Activated CD8-positive, alpha-beta memory T cell treated with anti-CD3 and anti-CD28 coated beads for 1 hour (primary cell): ENCODE measurements around the gene MYCBPAP.

ENCODE experiments used
- DNase-seq, 2 donors: peaks; one replicate each; pipeline ENCODE4 v3.0.0-alpha.2; 2020; ENCODE audit warnings: low read depth in 1 of 2; ENCODE audit errors: extremely low read depth in 1 of 2

Gene MYCBPAP

DNA sequence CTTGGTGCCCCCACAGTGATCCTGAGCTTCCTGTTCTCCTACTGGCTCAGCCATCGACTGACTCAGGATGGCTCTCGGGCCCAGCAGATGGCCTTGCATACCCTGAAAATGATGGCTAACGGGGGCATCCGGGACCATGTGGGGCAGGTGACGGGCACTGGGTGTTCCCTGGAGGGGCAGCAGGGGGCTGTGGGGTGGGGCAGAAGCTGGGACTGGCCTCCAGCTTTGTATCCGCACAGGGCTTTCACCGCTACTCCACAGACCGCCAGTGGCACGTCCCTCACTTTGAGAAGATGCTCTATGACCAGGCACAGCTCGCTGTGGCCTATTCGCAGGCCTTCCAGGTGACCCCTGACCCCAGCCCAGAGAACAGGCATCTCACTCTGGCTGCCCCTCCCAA, 41.7 kb downstream of the MYCBPAP start:
- DNase-seq = no peak

- no peak for DNase-seq
These were observed 42.6 kb downstream of the MYCBPAP start for GRCh38 chr17:50550661-50551432.

DNA sequence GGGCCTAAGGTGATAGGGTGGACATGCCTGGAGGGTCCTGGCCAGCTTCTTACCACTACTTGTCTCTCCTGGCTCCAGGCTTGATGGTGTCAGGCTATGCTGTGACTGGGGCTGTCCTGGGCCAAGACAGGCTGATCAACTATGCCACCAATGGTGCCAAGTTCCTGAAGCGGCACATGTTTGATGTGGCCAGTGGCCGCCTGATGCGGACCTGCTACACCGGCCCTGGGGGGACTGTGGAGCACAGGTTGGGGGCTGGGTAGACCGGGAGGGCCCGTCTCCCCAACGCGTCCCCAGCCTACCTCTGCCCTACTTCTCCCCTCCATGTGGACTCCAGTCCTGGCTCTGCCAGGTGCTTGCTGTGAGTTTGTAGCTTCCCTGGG, 43.2 kb downstream of the MYCBPAP start:
- DNase-seq = no peak

DNA sequence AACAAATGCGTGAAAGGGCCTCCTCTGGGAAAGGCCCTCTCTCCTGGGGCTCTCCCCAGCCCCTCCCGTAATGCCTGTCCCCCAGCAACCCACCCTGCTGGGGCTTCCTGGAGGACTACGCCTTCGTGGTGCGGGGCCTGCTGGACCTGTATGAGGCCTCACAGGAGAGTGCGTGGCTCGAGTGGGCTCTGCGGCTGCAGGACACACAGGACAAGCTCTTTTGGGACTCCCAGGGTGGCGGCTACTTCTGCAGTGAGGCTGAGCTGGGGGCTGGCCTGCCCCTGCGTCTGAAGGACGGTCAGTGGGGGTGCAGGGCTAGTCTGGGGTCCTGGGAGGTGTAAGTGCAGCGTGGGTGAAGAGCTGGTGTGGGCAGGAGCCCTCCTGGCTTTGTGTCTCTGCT, 43.6 kb downstream of the MYCBPAP start:
- DNase-seq = no peak

GRCh38 chr17:50554201-50554600, 46.0 kb downstream of the MYCBPAP start:
- no peak for DNase-seq

- DNase-seq = no peak
These were observed 48.6 kb downstream of the MYCBPAP start for GRCh38 chr17:50556803-50557202.

DNA sequence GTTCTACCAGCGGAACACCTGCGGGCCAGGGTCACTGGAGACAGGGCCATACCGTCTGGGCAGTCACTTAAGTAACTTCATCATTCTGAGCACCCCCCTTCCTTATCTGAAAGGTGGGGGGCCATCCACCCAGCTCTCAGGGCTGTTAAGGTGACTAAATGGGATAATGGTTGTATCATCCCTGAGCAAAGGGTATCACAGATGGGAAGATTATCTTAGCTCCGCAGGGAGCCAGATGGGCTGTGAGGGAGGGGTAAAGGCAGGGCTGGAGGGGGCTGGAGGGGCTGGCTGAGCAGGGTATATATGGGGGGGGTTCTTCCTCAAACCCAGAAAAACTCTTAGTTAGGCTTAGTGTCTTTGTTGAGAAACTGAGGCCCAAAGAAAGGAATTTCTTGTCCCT, 49.4 kb downstream of the MYCBPAP start:
- no peak for DNase-seq

DNA sequence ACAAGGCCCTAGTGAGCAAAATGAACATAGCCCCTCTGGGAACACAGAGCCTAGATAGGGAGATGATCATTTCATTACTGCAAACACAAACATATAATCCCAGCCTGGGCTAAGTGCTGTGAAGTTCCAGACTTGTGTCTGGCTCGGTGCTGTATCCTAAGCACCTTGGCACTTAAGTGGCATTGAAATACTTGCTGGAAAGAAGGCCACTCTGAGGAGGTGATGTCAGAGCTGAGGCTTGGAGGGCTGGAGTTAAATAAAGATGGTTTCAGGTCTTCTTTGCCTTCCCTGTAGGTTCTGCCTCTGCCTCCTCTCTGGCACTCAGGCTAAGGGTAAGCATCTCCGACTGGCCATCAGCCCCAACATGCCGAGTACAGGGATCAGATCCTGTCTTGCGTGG, 49.9 kb downstream of the MYCBPAP start:
- no peak for DNase-seq

- no peak for DNase-seq
These were observed 50.3 kb downstream of the MYCBPAP start for GRCh38 chr17:50558581-50558940.

DNA sequence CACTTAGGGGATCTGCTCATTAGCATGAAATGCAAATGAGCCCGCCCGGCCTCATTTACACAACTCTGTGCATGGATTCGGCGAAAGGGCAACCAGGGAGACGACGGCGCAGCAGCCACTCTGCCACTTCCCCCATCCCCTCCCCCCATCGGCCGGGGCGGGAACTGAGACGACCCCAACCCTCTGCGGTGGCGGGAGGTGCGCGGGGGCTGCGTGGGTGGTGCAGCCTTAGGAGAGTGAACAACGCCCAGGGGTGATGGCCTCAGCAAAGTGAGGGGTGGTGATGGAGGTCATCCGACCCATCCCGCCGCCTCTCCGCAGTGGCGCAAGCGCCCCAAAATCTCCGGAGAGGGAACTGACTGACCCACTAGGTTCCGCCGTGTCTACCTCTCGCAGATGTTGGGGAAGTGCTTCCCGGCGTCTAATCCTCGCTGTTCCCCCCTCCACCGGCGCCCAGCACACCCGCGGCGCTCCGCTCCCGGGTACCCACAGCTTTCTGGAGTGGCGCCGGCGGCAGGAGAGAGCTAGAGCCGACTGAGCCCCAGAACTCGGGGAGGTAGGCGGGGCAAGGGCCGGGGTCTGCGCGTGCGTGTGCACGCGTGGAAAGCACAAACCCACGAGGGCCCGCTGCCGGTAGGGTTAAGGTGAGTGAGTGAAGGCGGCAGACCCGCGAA, 50.8 kb downstream of the MYCBPAP start:
- no peak for DNase-seq

GRCh38 chr17:50559674-50560184, 51.5 kb downstream of the MYCBPAP start:
- no peak for DNase-seq

- peak; percentile 65 to 78 for DNase-seq
These were observed 52.1 kb downstream of the MYCBPAP start, which contains the start of gene CACNA1G for GRCh38 chr17:50560185-50560824. Gene CACNA1G, plus strand, starts transcription at chr17:50560715. Its CDS starts 745 bp downstream, at chr17:50561460.

DNA sequence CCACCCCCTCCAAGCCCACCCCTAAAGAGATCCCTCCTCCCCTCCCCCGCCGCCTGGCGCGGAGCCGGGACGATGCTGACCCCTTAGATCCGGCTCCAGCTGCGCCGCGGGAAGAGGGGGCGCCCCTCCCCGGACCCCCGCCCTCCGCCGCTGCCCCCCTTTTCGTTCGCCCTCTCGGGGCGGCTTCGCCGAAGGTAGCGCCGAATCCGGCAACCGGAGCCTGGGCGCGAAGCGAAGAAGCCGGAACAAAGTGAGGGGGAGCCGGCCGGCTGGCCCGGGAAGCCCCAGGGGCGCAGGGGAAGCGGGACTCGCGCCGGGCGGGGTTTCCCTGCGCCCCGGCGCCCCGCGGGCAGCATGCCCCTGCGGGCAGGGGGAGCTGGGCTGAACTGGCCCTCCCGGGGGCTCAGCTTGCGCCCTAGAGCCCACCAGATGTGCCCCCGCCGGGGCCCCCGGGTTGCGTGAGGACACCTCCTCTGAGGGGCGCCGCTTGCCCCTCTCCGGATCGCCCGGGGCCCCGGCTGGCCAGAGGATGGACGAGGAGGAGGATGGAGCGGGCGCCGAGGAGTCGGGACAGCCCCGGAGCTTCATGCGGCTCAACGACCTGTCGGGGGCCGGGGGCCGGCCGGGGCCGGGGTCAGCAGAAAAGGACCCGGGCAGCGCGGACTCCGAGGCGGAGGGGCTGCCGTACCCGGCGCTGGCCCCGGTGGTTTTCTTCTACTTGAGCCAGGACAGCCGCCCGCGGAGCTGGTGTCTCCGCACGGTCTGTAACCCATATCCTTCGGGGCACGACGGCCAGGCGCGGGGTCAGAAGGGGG, 52.9 kb downstream of the MYCBPAP start:
- DNase-seq = no peak

- DNase-seq = no peak
These were observed 53.5 kb downstream of the MYCBPAP start for GRCh38 chr17:50561746-50562141.

GRCh38 chr17:50562242-50563091, 54.2 kb downstream of the MYCBPAP start:
- DNase-seq = no peak

- no peak for DNase-seq
These were observed 54.9 kb downstream of the MYCBPAP start for GRCh38 chr17:50563092-50563511.

DNA sequence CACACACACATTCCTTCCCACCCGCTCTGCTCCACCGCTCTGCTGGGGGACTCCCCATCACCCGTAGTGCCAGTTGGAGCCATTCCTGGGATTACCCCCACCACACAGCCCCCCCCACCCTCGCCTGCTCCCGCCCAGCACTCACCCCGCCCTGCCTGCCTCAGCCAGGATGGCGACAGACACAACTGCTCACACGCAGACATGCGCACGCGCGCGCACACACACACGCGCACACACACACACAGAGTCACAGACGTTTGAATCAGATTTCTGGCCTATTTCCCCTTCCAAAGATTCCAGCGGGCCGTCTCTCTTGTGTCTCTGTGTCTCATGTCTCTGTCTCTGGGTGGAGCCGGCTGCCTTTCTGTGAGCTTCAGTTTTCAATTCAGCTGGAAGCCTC, 56.7 kb downstream of the MYCBPAP start:
- no peak for DNase-seq

- DNase-seq = no peak
These were observed 57.4 kb downstream of the MYCBPAP start for GRCh38 chr17:50565402-50566350.

DNA sequence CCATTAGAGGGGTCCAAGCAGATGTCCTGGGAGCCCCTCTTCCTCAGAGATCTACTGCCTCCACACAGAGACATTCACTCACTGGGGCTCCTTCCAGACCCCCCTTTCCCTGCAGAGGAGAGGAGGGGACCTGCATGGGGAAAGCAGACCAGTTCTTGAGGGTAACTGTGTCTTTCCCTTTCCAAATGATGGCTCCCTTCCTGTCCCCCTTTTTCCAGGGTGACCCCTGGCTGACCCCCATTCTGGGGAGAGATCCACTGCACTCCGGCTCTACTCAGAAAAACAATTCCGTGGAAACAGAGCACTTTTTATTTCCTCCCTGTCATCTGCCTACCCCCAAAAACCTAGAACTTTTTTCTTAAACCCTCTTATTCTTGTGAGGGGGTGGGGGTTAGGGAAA, 58.6 kb downstream of the MYCBPAP start:
- DNase-seq = no peak
